ENCODE measurements around the gene ZEB1.
A peak's percentile ranks its signal among the peaks of the same experiment; 100 is the strongest.
"Not testable (repeated sequence)": the region's sequence is repeated elsewhere in the genome, so short reads cannot be mapped to it uniquely, and the experiment has no call there.

ZEB1 gene

DNA sequence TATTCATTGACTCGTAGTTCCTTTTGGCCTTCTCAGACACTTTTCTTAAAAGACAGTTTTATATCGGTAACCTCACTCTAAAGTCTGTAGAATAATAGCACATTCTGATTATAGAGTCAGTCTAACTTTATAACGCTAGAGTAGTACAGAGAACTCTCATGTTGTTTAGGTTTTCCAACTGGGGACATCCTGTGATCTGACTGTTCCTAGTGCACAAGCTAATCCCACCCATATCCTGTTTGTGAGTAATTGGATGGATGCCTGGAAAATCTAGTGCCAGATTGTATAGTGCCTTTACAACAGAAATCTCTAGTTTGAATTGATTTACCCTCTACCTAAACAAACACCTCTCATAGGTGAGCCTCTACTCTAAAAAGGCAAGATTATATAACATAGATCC, 107.4 kb downstream of the ZEB1 start:
- Histone ChIP-seq H3K27me3 (replicated peaks; ENCODE audit: control insufficient read depth, insufficient read depth, low read length) (no peaks in the 10 kb centered on the region), H3K36me3 (ENCODE audit: control insufficient read depth, insufficient read depth, low read length, severe bottlenecking) (no peaks in the 10 kb centered on the region), H3K4me1 (ENCODE audit: control insufficient read depth, insufficient read depth, low read length) (peaks cover 26% of the 10 kb centered on the region), H3K4me3 (ENCODE audit: low read length) (peak overlapping the region; percentile 12), H3K9ac (ENCODE audit: low read length) (no peak overlapping the region), H3K9me3 (ENCODE audit: control insufficient read depth, low read length) (peaks cover 3% of the 10 kb centered on the region)
- peak; percentile 56 for DNase-seq (ENCODE audit: low read depth)

GRCh38 chr10:31427334-31427733, 108.3 kb downstream of the ZEB1 start:
- not testable (repeated sequence) for H3K9ac ChIP-seq (ENCODE audit: low read length); H3K36me3 ChIP-seq (ENCODE audit: control insufficient read depth, insufficient read depth, low read length, severe bottlenecking); H3K4me3 ChIP-seq (ENCODE audit: low read length); DNase-seq (ENCODE audit: low read depth); H3K9me3 ChIP-seq (ENCODE audit: control insufficient read depth, low read length); H3K27me3 ChIP-seq (replicated peaks; ENCODE audit: control insufficient read depth, insufficient read depth, low read length)
- H3K4me1 ChIP-seq (ENCODE audit: control insufficient read depth, insufficient read depth, low read length) = peaks cover 26% of the 10 kb centered on the region

GRCh38 chr10:31428499-31428898, 109.5 kb downstream of the ZEB1 start:
- peaks cover 30% of the 10 kb centered on the region for H3K4me1 ChIP-seq (ENCODE audit: control insufficient read depth, insufficient read depth, low read length)
- not testable (repeated sequence) for H3K27me3 ChIP-seq (replicated peaks; ENCODE audit: control insufficient read depth, insufficient read depth, low read length); H3K36me3 ChIP-seq (ENCODE audit: control insufficient read depth, insufficient read depth, low read length, severe bottlenecking); H3K9ac ChIP-seq (ENCODE audit: low read length); H3K4me3 ChIP-seq (ENCODE audit: low read length); DNase-seq (ENCODE audit: low read depth); H3K9me3 ChIP-seq (ENCODE audit: control insufficient read depth, low read length)

DNA sequence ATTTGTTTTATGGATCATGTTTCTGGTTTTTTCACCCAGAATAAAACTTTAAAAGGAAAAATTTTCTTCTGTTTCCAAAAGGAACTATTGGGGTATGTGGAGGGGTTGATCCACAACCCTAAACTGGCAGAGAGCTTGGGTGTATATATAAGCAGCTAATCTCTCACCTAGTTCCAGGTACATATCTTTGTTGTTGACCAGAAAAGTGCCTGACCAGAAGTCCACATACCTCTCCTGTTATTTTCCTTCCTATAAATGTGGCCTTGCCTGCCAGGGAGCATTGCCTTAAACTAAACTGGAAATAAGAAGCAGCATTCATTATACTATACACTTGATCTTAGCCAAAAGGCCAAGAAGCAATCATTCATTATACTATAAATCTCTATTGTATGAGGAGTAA, 112.0 kb downstream of the ZEB1 start:
- no peak for DNase-seq (ENCODE audit: low read depth)
- no peaks in the 10 kb centered on the region for H3K36me3 ChIP-seq (ENCODE audit: control insufficient read depth, insufficient read depth, low read length, severe bottlenecking)
- H3K4me1 ChIP-seq (ENCODE audit: control insufficient read depth, insufficient read depth, low read length) = peaks cover 23% of the 10 kb centered on the region
- H3K27me3 ChIP-seq (replicated peaks; ENCODE audit: control insufficient read depth, insufficient read depth, low read length) = no peaks in the 10 kb centered on the region
- H3K4me3 ChIP-seq (ENCODE audit: low read length) = no peak overlapping the region
- H3K9me3 ChIP-seq (ENCODE audit: control insufficient read depth, low read length) = peaks cover 3% of the 10 kb centered on the region
- no peak overlapping the region for H3K9ac ChIP-seq (ENCODE audit: low read length)

GRCh38 chr10:31437959-31438358, 118.9 kb downstream of the ZEB1 start:
- Histone ChIP-seq H3K27me3 (replicated peaks; ENCODE audit: control insufficient read depth, insufficient read depth, low read length) (no peaks in the 10 kb centered on the region), H3K9me3 (ENCODE audit: control insufficient read depth, low read length) (no peaks in the 10 kb centered on the region), H3K4me1 (ENCODE audit: control insufficient read depth, insufficient read depth, low read length) (peaks cover 15% of the 10 kb centered on the region), H3K4me3 (ENCODE audit: low read length) (no peak overlapping the region), H3K9ac (ENCODE audit: low read length) (no peak overlapping the region), H3K36me3 (ENCODE audit: control insufficient read depth, insufficient read depth, low read length, severe bottlenecking) (no peaks in the 10 kb centered on the region)
- no peak for DNase-seq (ENCODE audit: low read depth)

- Histone ChIP-seq H3K4me3 (ENCODE audit: low read length) (no peak overlapping the region), H3K36me3 (ENCODE audit: control insufficient read depth, insufficient read depth, low read length, severe bottlenecking) (no peaks in the 10 kb centered on the region)
Measured at GRCh38 chr10:31451766-31452165, 132.8 kb downstream of the ZEB1 start.

GRCh38 chr10:31456468-31456867, 137.5 kb downstream of the ZEB1 start:
- no peak for DNase-seq (ENCODE audit: low read depth)
- H3K4me3 ChIP-seq (ENCODE audit: low read length) = no peak overlapping the region

More at GRCh38 chr10:31451766-31452165, 132.8 kb downstream of the ZEB1 start:
- no peaks in the 10 kb centered on the region for H3K4me1 ChIP-seq (ENCODE audit: control insufficient read depth, insufficient read depth, low read length)
- H3K27me3 ChIP-seq (replicated peaks; ENCODE audit: control insufficient read depth, insufficient read depth, low read length) = no peaks in the 10 kb centered on the region
- no peak overlapping the region for H3K9ac ChIP-seq (ENCODE audit: low read length)
- no peaks in the 10 kb centered on the region for H3K9me3 ChIP-seq (ENCODE audit: control insufficient read depth, low read length)
- no peak for DNase-seq (ENCODE audit: low read depth)

DNA sequence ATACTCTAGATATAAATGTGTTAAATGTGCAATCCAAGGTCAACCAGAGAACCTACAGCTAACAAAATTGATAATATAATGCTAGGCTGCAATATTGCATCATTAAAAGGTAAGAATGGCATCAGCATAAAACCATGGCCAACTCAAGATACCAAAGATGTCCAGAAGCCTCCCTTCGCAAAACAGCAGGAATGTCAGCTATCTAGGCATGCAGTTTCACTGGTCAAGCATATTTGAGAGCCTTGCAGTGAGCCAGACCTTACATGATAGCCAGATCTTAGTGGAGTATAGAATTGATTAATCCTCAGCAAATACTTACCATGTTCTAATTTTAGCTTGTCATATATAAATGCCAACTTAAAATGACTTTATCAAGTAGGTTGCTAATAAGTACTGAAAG, 138.8 kb downstream of the ZEB1 start:
- peak overlapping the region; percentile 32 for H3K4me3 ChIP-seq (ENCODE audit: low read length)
- peaks cover 31% of the 10 kb centered on the region for H3K4me1 ChIP-seq (ENCODE audit: control insufficient read depth, insufficient read depth, low read length)
- H3K36me3 ChIP-seq (ENCODE audit: control insufficient read depth, insufficient read depth, low read length, severe bottlenecking) = peaks cover 19% of the 10 kb centered on the region
- H3K9ac ChIP-seq (ENCODE audit: low read length) = no peak overlapping the region
- H3K27me3 ChIP-seq (replicated peaks; ENCODE audit: control insufficient read depth, insufficient read depth, low read length) = no peaks in the 10 kb centered on the region
- no peak for DNase-seq (ENCODE audit: low read depth)
- no peaks in the 10 kb centered on the region for H3K9me3 ChIP-seq (ENCODE audit: control insufficient read depth, low read length)

More at GRCh38 chr10:31456468-31456867, 137.5 kb downstream of the ZEB1 start:
- Histone ChIP-seq H3K27me3 (replicated peaks; ENCODE audit: control insufficient read depth, insufficient read depth, low read length) (no peaks in the 10 kb centered on the region), H3K36me3 (ENCODE audit: control insufficient read depth, insufficient read depth, low read length, severe bottlenecking) (peaks cover 6% of the 10 kb centered on the region), H3K4me1 (ENCODE audit: control insufficient read depth, insufficient read depth, low read length) (peaks cover 31% of the 10 kb centered on the region), H3K9me3 (ENCODE audit: control insufficient read depth, low read length) (no peaks in the 10 kb centered on the region), H3K9ac (ENCODE audit: low read length) (no peak overlapping the region)

DNA sequence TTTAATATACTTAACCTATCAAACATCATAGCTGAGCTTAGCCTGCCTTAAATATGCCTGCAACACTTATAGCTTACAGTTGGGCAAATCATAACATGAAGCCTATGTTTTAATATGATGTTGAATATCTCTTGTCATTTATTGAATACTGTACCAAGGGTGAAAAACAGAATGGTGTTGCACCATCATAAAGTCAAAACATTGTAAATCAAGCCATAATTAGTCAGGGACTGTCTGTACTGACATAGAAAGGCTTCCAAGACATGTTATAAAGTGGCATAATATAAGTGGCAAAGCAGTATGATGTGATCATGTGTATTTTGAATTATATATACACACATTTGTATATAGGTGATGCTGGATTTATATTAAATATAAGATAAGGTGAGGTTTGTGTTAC, 140.0 kb downstream of the ZEB1 start:
- peaks cover 31% of the 10 kb centered on the region for H3K4me1 ChIP-seq (ENCODE audit: control insufficient read depth, insufficient read depth, low read length)
- H3K36me3 ChIP-seq (ENCODE audit: control insufficient read depth, insufficient read depth, low read length, severe bottlenecking) = peaks cover 30% of the 10 kb centered on the region
- peaks cover 5% of the 10 kb centered on the region for H3K9me3 ChIP-seq (ENCODE audit: control insufficient read depth, low read length)
- peak overlapping the region; percentile 32 for H3K4me3 ChIP-seq (ENCODE audit: low read length)
- H3K9ac ChIP-seq (ENCODE audit: low read length) = no peak overlapping the region
- no peaks in the 10 kb centered on the region for H3K27me3 ChIP-seq (replicated peaks; ENCODE audit: control insufficient read depth, insufficient read depth, low read length)
- no peak for DNase-seq (ENCODE audit: low read depth)

- DNase-seq (ENCODE audit: low read depth) = no peak
- Histone ChIP-seq H3K9ac (ENCODE audit: low read length) (no peak overlapping the region), H3K4me1 (ENCODE audit: control insufficient read depth, insufficient read depth, low read length) (peaks cover 31% of the 10 kb centered on the region), H3K27me3 (replicated peaks; ENCODE audit: control insufficient read depth, insufficient read depth, low read length) (no peaks in the 10 kb centered on the region), H3K9me3 (ENCODE audit: control insufficient read depth, low read length) (peaks cover 17% of the 10 kb centered on the region), H3K36me3 (ENCODE audit: control insufficient read depth, insufficient read depth, low read length, severe bottlenecking) (peaks cover 43% of the 10 kb centered on the region), H3K4me3 (ENCODE audit: low read length) (peak overlapping the region; percentile 27)
Measured at GRCh38 chr10:31460242-31460641, 141.2 kb downstream of the ZEB1 start.

- Histone ChIP-seq H3K36me3 (ENCODE audit: control insufficient read depth, insufficient read depth, low read length, severe bottlenecking) (peaks cover 81% of the 10 kb centered on the region), H3K9ac (ENCODE audit: low read length) (no peak overlapping the region), H3K4me3 (ENCODE audit: low read length) (peak overlapping the region; percentile 32), H3K9me3 (ENCODE audit: control insufficient read depth, low read length) (peaks cover 24% of the 10 kb centered on the region), H3K4me1 (ENCODE audit: control insufficient read depth, insufficient read depth, low read length) (peaks cover 32% of the 10 kb centered on the region), H3K27me3 (replicated peaks; ENCODE audit: control insufficient read depth, insufficient read depth, low read length) (no peaks in the 10 kb centered on the region)
- no peak for DNase-seq (ENCODE audit: low read depth)
Measured at GRCh38 chr10:31464552-31464951, 145.5 kb downstream of the ZEB1 start.

DNA sequence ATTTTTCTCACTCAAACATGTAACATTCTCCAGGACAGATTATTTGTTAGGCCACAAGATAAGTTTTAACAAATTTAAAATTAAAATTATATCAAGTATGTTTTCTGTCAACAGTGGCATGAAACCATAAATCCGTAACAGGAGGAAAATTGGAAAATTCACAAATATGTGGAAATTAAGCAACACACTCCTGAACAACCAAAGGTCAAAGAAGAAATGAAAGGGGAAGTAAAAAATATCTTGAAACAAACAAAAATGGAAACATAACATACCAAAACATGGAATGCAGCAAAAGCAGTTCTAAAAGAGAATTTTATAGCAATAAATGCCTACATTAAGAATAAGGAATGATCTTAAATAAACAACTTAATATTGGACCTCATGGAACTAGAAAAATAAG, 147.3 kb downstream of the ZEB1 start:
- Histone ChIP-seq H3K9me3 (ENCODE audit: control insufficient read depth, low read length) (peaks cover 24% of the 10 kb centered on the region), H3K4me1 (ENCODE audit: control insufficient read depth, insufficient read depth, low read length) (peaks cover 20% of the 10 kb centered on the region), H3K4me3 (ENCODE audit: low read length) (peak overlapping the region; percentile 24), H3K36me3 (ENCODE audit: control insufficient read depth, insufficient read depth, low read length, severe bottlenecking) (peaks cover 76% of the 10 kb centered on the region), H3K27me3 (replicated peaks; ENCODE audit: control insufficient read depth, insufficient read depth, low read length) (no peaks in the 10 kb centered on the region), H3K9ac (ENCODE audit: low read length) (no peak overlapping the region)
- peak; percentile 65 for DNase-seq (ENCODE audit: low read depth)

All from adipocyte (in vitro differentiated cells).